Right lobe of liver (tissue), 6 donors: ENCODE measurements around the gene CELF4. TPM values are rescaled to one million over a fixed set of nuclear protein-coding genes. Genes with fewer than 3 reads are reported as not detected.

Experiments
- ATAC-seq, 4 donors: fragments of 200-7000 bp; cut with Tn5 transposase; one replicate each; pipeline ENCODE4 v1.9.1; 2020; ENCODE audit warnings: mild to moderate bottlenecking in 4 of 4, moderate library complexity in 4 of 4
- DNase-seq, 3 donors: peaks; one replicate each; pipeline ENCODE4 v3.0.0-alpha.2; 2020
- H3K27ac ChIP-seq, 3 donors: fragments of 200-600 bp; one replicate each; pipeline ENCODE4 v1.8.0; 2022
- H3K27me3 ChIP-seq, 2 donors: fragments of 200-600 bp; one replicate each; pipeline ENCODE4 v1.8.0; 2022
- H3K36me3 ChIP-seq, 4 donors: fragments of 200-600 bp; sonication (generic) in 1 of 4; one replicate each; pipeline versions ENCODE4 v1.5.1 to v1.8.0; 2017 to 2022; ENCODE audit warnings: control low read depth in 1 of 4
- H3K4me1 ChIP-seq, 4 donors: fragments of 200-600 bp; sonication (generic) in 1 of 4; one replicate each; pipeline versions ENCODE4 v1.5.1 to v1.8.0; 2017 to 2022; ENCODE audit warnings: control low read depth in 1 of 4
- H3K4me3 ChIP-seq, 3 donors: fragments of 200-600 bp; one replicate each; pipeline ENCODE4 v1.8.0; 2022
- H3K9me3 ChIP-seq, 4 donors: fragments of 200-600 bp; sonication (generic) in 1 of 4; one replicate each; pipeline versions ENCODE4 v1.5.1 to v1.8.0; 2017 to 2022; ENCODE audit warnings: control low read depth in 1 of 4
- POLR2A ChIP-seq: fragments of 450-650 bp; IDR thresholded peaks from one replicate; pipeline ENCODE4 v1.6.1; 2017; ENCODE audit warnings: antibody characterized with exemption, mild to moderate bottlenecking
- WGBS: methylation state at CpG from one replicate; pipeline ENCODE4 v1.1.6; 2018; ENCODE audit warnings: low coverage, low lambda C conversion rate; ENCODE audit not compliant: insufficient coverage; ENCODE audit errors: missing lambda C conversion rate; 5-methylcytosine and 5-hydroxymethylcytosine counted together
- intact Hi-C, 2 donors: fragments of 100-400 bp; cut with DNase I; formaldehyde crosslinking; loops; one replicate each; pipeline versions ENCODE4 v1.11.2 to v1.14.1; 2022
- total RNA-seq, 6 experiments: library from RNA; depleted of rRNA in 2 of 6; stranded (reverse); fragments of >200 nt in 2 of 6; fragmentation: NEBNext Ultra II Directional in 3 of 6; extraction: Animal tissue kit (Norgen Biotek cat#: 25700) in 3 of 6; gene quantifications; one replicate each; pipeline versions ENCODE4 v1.1.0 to v1.2.4, GENCODE V29; 2016 to 2023
- TF ChIP-seq, protein P1 (sequence below), 4 donors: fragments of 200-600 bp in 3 of 4; fragments of 450-650 bp in 1 of 4; IDR thresholded peaks; one replicate each; pipeline versions ENCODE4 v1.5.1 to v1.8.0; 2016 to 2022; ENCODE audit warnings: antibody characterized with exemption in 4 of 4, mild to moderate bottlenecking in 2 of 4
- donor health status: DM: no; HTN: yes; CAD: no.
- donor health status: DM: no; HTN: no; CAD: no.
- donor health status: DM: no; HTN: no; CAD: no.
- donor health status: DM: no; HTN: yes; CAD: no.
- donor health status: DM: no; HTN: yes; CAD: no.

The CELF4 gene
- total RNA-seq, 6 experiments from 2014 or later = 0.06 TPM; not detected in 5

DNA sequence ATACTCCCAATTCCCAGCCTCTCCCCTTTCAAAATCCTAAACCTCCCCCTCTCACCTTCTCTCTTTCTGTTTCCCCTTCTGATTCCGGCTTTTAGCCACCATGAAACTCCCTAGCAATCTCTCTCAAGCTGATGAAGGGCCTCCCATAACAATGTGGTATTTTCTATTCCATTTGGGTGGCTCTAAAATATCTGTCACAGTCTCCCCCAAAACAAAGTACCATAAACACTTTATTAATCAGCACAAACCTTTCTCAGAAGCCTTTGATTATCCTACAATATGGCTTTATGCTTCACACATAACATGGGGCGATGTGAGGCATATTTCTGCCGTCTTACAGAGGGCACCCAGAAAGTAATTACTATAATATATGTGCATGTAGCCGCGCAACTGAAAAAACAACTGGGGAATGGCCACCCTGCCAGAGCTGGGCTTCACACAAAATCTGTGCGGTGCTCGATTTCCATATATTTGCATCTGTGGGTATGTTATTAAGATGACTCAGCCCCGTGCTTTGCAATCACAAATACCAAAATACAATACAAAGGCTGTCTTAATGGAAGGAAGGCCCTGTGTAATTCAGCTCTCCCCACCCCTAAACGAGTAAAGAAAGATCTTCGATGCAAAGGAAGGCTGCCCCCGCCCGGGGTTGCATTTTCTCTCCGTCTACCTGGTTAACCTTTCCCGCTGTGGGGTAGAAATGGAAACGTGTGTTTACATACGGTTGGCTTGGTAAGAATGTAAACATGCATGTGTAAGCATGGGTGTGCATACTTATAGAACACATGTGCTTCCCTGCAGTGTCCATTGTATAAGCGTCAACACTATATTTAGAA lies 81.4 kb downstream of the CELF4 start:
- Histone ChIP-seq H3K27me3 (no peaks in the 10 kb centered on the region), H3K9me3 (no peaks in the 10 kb centered on the region), H3K4me1 (no peaks in the 10 kb centered on the region), H3K27ac (no peak overlapping the region), H3K36me3 (no peaks in the 10 kb centered on the region), H3K4me3 (no peak overlapping the region)
- no peak for DNase-seq
- 27% methylated on average over 17 of the region's 17 CpGs for WGBS
- intact Hi-C loops = loop anchor here in 1 of 2 donors (10.0 kb wide), 1 partner anchor 51 kb away; no protein-coding TSS in a partner anchor
- TF ChIP-seq, protein P1, sequence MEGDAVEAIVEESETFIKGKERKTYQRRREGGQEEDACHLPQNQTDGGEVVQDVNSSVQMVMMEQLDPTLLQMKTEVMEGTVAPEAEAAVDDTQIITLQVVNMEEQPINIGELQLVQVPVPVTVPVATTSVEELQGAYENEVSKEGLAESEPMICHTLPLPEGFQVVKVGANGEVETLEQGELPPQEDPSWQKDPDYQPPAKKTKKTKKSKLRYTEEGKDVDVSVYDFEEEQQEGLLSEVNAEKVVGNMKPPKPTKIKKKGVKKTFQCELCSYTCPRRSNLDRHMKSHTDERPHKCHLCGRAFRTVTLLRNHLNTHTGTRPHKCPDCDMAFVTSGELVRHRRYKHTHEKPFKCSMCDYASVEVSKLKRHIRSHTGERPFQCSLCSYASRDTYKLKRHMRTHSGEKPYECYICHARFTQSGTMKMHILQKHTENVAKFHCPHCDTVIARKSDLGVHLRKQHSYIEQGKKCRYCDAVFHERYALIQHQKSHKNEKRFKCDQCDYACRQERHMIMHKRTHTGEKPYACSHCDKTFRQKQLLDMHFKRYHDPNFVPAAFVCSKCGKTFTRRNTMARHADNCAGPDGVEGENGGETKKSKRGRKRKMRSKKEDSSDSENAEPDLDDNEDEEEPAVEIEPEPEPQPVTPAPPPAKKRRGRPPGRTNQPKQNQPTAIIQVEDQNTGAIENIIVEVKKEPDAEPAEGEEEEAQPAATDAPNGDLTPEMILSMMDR (IDR thresholded peaks at IDR 0.05) = no peak
- TF ChIP-seq POLR2A = no peak
- no peak for ATAC-seq

DNA sequence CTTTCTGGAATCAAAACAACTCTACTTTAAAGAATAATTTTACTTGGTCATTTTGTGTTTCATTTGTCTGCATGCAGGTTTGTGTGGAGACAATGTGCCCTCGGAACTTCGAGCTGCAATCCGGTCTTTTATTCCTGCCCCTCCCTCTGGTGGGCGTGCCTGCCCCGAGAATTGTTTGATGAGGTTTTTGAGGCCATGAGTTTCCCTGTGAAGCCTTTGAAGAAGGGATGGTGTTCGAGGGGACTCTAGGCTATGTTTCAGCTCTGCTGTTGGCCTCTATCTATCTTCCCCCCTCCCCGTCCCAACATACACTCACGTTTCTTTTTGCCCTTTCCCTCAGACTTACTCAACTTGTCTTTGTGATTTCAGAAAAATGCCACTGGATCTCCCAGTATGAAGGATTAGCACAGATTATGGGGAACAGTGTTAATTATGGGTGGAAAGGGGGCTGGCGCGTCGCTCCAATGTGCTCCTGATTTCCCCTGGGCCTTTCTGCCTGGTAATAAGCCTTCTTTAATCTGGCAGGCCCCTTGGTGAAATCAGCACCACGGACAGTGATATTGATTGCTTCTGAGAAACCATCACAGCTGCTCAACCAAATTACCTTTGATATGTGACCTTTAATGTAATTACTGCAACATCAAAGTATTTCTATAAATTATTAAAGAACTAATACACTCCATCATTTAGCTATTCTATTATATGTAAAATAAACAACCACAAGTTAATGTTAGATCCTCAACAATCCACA lies 82.2 kb downstream of the CELF4 start:
- H3K4me3 ChIP-seq = no peak overlapping the region
- 19% methylated on average over 12 of the region's 12 CpGs for WGBS
- no peaks in the 10 kb centered on the region for H3K27me3 ChIP-seq
- H3K9me3 ChIP-seq = no peaks in the 10 kb centered on the region
- no peak for DNase-seq
- no peak overlapping the region for H3K27ac ChIP-seq
- intact Hi-C loops = loop anchor here in 1 of 2 donors (10.0 kb wide), 1 partner anchor 51 kb away; no protein-coding TSS in a partner anchor
- H3K4me1 ChIP-seq = no peaks in the 10 kb centered on the region
- TF ChIP-seq, protein P1 (IDR thresholded peaks at IDR 0.05) = no peak
- no peak for TF ChIP-seq POLR2A
- peak in 1 of 4 donors; percentile 44 for ATAC-seq
- H3K36me3 ChIP-seq = no peaks in the 10 kb centered on the region

DNA sequence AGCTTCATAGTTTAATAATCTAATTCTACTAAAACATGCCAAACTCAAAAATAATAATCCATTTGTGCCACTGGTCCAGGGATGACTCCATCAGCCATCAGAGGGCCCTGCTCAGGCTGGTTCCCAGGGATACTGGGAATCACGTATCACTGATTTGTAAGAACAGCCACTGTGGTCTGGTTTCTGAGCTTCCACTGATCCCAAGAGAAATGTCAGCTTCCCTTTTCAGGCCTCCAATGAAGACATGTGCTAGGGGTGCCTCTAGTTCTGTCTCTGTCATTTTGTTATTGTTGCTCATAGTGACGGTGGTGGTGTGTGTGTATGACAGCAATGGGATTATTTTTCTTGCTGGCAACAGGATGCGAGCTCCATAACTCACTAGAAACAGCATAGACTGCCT lies 83.2 kb downstream of the CELF4 start:
- no peaks in the 10 kb centered on the region for H3K27me3 ChIP-seq

DNA sequence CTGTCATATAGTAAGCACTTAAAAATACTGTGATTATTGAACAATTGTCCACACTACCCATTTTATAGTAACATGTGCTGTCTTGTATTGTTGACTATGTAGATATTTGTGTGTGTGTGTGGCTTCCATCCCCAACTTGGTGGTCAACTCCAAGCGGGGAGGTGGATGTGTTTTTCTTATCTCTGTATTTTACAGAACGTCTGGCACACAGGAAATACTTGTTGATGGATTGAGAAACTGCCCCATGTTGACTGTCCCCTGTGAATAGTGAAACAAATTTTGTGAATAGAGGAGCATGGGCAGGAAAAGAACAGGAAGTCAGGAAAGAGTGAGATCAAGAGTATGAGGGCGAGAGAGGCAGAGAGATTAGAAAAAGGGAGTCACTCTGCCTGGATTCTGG lies 83.6 kb downstream of the CELF4 start:
- ATAC-seq (no peak), DNase-seq (no peak)
- H3K36me3 ChIP-seq = no peaks in the 10 kb centered on the region
- H3K9me3 ChIP-seq = no peaks in the 10 kb centered on the region
- H3K4me1 ChIP-seq = no peaks in the 10 kb centered on the region
- WGBS = 6% methylated on average over 3 of the region's 3 CpGs
- no peak for TF ChIP-seq POLR2A
- TF ChIP-seq, protein P1 (IDR thresholded peaks at IDR 0.05) = no peak
- intact Hi-C loops = loop anchor here in 1 of 2 donors (10.0 kb wide), 1 partner anchor 53 kb away; no protein-coding TSS in a partner anchor
- H3K27ac ChIP-seq = no peak overlapping the region
- no peak overlapping the region for H3K4me3 ChIP-seq
- no peaks in the 10 kb centered on the region for H3K27me3 ChIP-seq

More for the DNA sequence above, 83.2 kb downstream of the CELF4 start:
- DNase-seq (no peak), ATAC-seq (no peak)
- 48% methylated on average over 2 of the region's 3 CpGs for WGBS
- no peak overlapping the region for H3K27ac ChIP-seq
- TF ChIP-seq, protein P1 (IDR thresholded peaks at IDR 0.05) = no peak
- no peak for TF ChIP-seq POLR2A
- H3K4me3 ChIP-seq = no peak overlapping the region
- no peaks in the 10 kb centered on the region for H3K9me3 ChIP-seq
- intact Hi-C loops = loop anchor here in 1 of 2 donors (10.0 kb wide), 1 partner anchor 52 kb away; no protein-coding TSS in a partner anchor
- no peaks in the 10 kb centered on the region for H3K36me3 ChIP-seq
- H3K4me1 ChIP-seq = no peaks in the 10 kb centered on the region
